SJSA1 (cell line): ENCODE measurements around the gene C6orf132. TPM values are rescaled to one million over a fixed set of nuclear protein-coding genes. Genes with fewer than 3 reads are reported as not detected.
"Not testable (repeated sequence)": the region's sequence is repeated elsewhere in the genome, so short reads cannot be mapped to it uniquely, and the experiment has no call there.

Experiments
- DNase-seq, 2 experiments: peaks; one replicate each; pipeline ENCODE4 v3.0.0-alpha.2; 2015 to 2020; ENCODE audit warnings: low spot score in 2 of 2, low read depth in 1 of 2
- H3K27ac ChIP-seq: fragments of 250-450 bp; sonication (Bioruptor Pico); 2 replicates; pipeline ENCODE4 v1.5.1; 2020; ENCODE audit warnings: mild to moderate bottlenecking, moderate library complexity
- H3K27me3 ChIP-seq: fragments of 250-450 bp; sonication (Bioruptor Pico); replicated peaks from 2 replicates; pipeline ENCODE4 v1.5.1; 2020; ENCODE audit warnings: mild to moderate bottlenecking, moderate library complexity
- H3K36me3 ChIP-seq: fragments of 250-450 bp; sonication (Bioruptor Pico); 2 replicates; pipeline ENCODE4 v1.5.1; 2020; ENCODE audit warnings: mild to moderate bottlenecking
- H3K4me1 ChIP-seq: fragments of 250-450 bp; sonication (Bioruptor Pico); replicated peaks from 2 replicates; pipeline ENCODE4 v1.6.1; 2021; ENCODE audit warnings: mild to moderate bottlenecking
- H3K4me3 ChIP-seq: fragments of 250-450 bp; sonication (Bioruptor Pico); 2 replicates; pipeline ENCODE4 v1.5.1; 2020; ENCODE audit warnings: mild to moderate bottlenecking
- H3K9me3 ChIP-seq: fragments of 250-450 bp; sonication (Bioruptor Pico); replicated peaks from 2 replicates; pipeline ENCODE4 v1.5.1; 2020; ENCODE audit warnings: mild to moderate bottlenecking
- total RNA-seq: library from RNA; depleted of rRNA; stranded (reverse); fragments of >200 nt; shearing (Covaris generic); gene quantifications from 2 replicates; pipeline ENCODE4 v1.2.3, GENCODE V29; 2014

The C6orf132 gene
- total RNA-seq, 1 experiment from 2014 or later: not detected

DNA sequence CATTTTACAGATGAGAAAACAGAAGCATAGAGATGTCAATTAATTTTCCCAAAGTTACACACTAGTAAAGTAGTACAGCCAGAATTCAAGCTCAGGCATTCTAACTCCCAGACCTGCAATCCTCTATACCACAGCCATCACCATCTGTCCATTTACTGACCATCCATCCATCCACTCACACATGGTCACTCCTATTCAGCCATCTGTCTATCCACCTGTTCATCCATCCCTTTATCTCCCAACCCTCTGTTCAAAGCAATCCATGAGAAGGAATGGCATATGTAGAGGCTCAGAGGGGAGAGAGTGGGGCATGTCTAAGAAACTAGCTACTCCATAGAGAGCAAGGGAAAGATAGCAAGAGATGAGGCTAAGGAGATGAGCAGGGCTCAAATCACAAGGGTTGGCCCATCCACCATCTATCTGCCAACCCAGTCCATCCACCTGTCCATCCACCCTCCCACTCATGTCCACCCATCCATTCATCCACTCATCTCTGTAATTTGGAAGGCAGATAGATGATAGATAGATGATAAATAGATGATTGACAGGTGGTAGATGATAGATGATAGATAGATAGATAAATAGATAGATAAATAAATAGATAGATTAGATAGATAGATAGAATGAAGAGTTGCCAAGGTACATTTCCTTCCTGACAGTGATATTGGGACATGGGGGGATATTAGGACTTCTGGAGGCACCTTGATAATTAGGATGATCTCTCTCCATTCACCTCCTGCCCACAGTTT, 12.2 kb upstream of the C6orf132 start:
- DNase-seq: no peak
- Histone ChIP-seq H3K4me1 (no peaks in the 10 kb centered on the region), H3K36me3 (no peaks in the 10 kb centered on the region), H3K27ac (no peak overlapping the region), H3K9me3 (no peaks in the 10 kb centered on the region), H3K4me3 (no peak overlapping the region), H3K27me3 (no peaks in the 10 kb centered on the region)

DNA sequence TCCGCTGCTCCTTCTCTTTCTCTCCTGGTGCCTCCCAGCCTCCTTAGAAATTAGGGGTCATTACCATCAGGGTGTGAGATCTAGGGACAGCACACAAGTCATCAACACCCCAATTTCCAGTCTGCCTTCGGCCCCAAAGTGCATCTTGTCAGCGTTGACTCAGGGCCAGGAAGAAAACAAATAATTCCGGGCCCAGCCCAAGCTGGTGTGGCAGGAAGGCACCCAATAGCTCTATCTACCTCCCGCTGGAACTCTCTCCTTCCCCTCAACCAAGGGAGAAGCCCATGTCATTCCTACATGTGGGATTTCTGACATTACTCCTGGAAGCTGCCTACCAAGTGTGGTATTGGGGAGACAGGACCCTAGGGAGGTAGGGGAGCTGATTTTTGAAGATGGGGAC, 11.5 kb upstream of the C6orf132 start:
- H3K4me3 ChIP-seq: no peak overlapping the region
- H3K36me3 ChIP-seq: no peaks in the 10 kb centered on the region
- no peak overlapping the region for H3K27ac ChIP-seq
- H3K4me1 ChIP-seq: no peaks in the 10 kb centered on the region
- no peak for DNase-seq
- no peaks in the 10 kb centered on the region for H3K27me3 ChIP-seq
- H3K9me3 ChIP-seq: no peaks in the 10 kb centered on the region

DNA sequence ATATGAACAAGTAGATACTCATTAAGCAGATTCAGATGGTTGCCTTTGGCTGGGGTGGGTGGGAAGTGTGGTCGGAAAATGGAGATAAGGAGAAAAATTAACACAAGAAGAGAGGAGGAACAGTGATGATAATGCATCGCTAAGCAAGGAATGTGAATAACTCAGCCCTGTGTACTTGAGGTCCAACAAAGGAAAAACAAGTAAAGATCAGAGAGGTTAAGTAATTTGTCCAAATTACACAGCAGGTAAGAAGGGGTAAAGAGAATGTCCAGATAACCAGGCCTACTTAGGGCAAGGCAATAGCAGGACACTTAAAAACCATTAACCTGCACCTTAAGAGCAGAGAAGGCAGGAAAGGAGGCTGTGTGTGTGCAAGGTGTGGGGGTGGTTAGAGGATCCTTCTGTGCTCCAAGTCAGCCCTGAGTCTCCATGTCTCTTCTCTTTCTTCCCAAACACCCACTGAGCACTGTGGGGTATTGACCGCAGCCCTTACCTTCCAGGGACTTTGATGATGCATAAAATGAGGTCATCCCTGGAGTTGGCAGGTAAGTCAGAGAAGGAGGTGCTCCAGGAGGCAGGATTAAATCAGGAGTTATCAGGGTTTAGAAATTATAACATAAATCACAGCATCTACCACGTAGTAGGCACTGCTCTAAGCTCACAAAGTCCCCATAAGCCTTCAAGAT, 10.3 kb upstream of the C6orf132 start:
- not testable (repeated sequence) for H3K4me1 ChIP-seq, H3K27me3 ChIP-seq, H3K27ac ChIP-seq, H3K36me3 ChIP-seq, H3K9me3 ChIP-seq, DNase-seq, H3K4me3 ChIP-seq

DNA sequence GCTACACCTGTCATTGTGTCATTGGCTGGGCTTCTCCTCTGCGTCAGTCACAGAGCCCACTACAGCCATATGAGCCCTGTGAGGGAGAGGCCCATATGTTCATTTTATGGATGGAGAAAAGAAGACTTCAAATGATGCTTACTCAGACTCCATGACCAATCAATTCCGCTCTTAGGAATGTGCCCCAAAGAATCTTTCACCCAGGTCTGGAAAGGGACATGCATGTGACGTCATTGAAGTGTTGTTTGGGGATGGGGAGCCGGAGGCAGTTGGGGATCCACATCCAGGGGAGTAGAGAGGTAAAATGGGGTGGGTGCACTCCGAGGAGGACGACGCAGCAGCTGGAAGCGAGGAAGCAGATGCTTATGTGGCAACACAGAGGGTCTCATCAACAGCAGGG, 9.6 kb upstream of the C6orf132 start:
- Histone ChIP-seq H3K9me3 (no peaks in the 10 kb centered on the region), H3K4me1 (no peaks in the 10 kb centered on the region), H3K36me3 (no peaks in the 10 kb centered on the region), H3K4me3 (no peak overlapping the region), H3K27ac (no peak overlapping the region), H3K27me3 (no peaks in the 10 kb centered on the region)
- DNase-seq: no peak

DNA sequence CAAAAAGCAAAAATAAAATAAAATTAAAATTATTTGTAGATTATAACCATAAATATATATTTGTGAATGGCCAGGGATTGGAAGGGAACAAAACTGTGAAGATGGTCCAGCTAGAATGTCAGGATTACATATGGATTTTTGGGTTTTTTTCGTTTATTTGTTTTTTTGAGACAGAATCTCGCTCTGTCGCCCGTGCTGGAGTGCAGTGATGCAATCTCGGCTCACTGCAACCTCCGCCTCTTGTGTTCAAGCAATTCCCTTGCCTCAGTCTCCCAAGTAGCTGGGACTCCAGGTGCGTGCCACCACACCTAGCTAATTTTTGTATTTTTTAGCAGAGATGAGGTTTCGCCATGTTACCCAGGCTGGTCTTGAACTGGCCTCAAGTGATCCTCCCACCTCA, 7.8 kb upstream of the C6orf132 start:
- Histone ChIP-seq H3K27me3 (no peaks in the 10 kb centered on the region), H3K27ac (no peak overlapping the region), H3K4me3 (no peak overlapping the region), H3K4me1 (no peaks in the 10 kb centered on the region), H3K9me3 (no peaks in the 10 kb centered on the region), H3K36me3 (no peaks in the 10 kb centered on the region)
- DNase-seq: no peak

DNA sequence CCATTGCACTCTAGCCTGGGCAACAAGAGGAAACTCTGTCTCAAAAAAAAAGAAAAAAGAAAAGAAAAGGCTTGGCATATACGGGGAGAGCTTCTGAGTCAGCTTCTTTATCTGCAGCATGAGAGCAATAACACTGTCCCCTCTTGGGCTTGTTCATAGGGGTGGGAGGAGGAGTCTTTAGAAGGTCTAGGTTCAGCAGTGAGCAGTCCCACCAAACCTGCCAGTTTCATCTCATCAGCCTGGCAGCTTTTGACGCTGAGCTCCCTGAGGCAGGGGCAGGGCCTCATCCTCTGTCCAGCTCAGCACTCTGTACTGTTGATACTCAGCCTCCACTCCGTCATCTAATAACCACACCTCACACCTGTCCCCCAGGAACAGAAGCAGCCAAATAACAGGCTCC, 5.6 kb upstream of the C6orf132 start:
- Histone ChIP-seq H3K36me3 (no peaks in the 10 kb centered on the region), H3K4me1 (no peaks in the 10 kb centered on the region), H3K27me3 (no peaks in the 10 kb centered on the region), H3K9me3 (no peaks in the 10 kb centered on the region), H3K27ac (no peak overlapping the region), H3K4me3 (no peak overlapping the region)
- DNase-seq: no peak

DNA sequence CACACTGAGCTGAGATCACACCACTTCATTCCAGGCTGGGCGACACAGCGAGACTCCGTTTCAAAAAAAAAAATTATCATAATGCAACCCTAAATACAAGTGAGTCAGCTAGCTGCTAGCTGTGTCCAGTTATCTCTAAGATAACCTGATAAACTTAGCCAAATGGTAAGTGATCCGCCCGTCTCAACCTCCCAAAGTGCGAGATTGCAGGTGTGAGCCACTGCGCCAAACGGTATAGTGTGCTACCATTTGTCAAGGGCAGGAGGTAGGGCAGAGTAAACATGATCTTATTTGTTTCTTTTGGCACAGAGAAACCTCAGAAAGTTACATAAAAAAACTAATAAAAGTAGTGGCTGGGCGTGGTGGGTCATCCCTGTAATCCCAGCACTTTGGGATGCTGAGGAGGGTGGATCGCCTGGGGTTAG, 4.7 kb upstream of the C6orf132 start:
- DNase-seq: no peak
- no peaks in the 10 kb centered on the region for H3K27me3 ChIP-seq
- H3K27ac ChIP-seq: no peak overlapping the region
- no peaks in the 10 kb centered on the region for H3K36me3 ChIP-seq
- H3K4me3 ChIP-seq: no peak overlapping the region
- peaks cover 5% of the 10 kb centered on the region for H3K4me1 ChIP-seq
- H3K9me3 ChIP-seq: no peaks in the 10 kb centered on the region

DNA sequence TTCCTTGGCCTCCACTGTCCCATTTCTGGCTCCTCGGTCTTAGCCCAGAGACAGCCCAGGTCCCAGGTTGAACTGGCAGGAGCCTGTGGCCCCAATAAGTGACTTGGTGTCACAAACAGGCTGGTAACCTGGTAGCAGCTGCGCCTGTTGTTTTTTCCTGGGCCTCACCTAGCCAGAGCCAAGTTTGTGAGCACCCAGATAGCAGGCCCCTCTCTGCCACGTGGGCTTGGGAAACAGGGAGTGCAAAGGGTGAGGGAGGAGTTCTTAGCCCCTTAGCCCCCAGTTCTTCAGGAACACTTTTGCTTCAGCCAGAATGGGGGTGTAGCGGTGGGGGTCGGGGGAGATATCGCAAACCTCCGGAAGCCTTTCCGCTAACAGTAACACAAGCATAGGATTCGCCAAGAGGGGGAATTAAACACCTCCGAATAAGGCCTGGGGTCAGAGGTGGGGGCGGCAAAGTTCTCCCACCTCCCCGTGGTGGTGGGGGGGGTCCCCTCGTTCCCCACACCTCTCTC, 760 bp downstream of the C6orf132 start:
- Histone ChIP-seq H3K27ac (no peak overlapping the region), H3K4me3 (no peak overlapping the region), H3K4me1 (peaks cover 17% of the 10 kb centered on the region), H3K27me3 (no peaks in the 10 kb centered on the region), H3K36me3 (no peaks in the 10 kb centered on the region), H3K9me3 (no peaks in the 10 kb centered on the region)
- no peak for DNase-seq

DNA sequence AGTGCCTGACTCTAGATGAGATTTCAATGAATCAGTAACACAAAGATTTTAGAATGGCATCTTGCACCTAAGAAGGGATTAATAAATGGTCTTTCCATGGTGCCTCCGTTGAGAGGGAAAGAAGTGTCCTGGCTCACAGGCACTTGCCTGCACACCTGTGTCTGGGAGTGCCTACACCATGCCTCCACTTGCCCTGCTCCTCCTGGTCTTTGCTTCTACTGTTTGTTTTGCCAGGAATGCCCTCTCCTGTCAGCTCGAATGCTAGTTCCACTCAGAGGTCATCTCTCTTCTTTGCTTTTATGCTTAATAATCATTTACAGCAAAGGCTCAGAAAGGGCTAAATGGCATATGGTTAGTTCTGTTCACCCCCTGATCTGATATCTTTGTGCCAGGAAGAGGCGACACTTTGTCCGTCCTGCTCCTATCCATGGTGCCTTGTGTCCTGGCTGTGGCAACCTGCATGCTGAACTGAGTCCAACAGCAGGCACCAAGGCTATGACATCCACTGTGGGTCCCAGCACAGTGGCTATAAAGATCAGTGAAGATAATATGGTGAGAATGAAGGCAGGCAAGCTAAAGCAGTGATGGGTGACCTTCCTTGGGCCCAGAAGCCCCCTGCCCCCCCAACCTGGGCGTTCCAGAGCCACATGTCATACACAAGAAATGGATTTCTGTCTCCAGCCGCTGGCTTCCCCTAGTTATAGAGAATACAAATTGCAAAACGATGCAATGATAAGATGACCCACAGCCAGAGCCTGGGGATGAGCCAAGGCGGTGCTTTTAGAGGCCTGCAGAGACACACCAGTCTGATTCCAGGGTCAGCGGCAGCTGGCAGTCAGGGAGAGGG, 1.4 kb downstream of the C6orf132 start:
- Histone ChIP-seq H3K9me3 (no peaks in the 10 kb centered on the region), H3K4me3 (no peak overlapping the region), H3K4me1 (peaks cover 20% of the 10 kb centered on the region), H3K36me3 (no peaks in the 10 kb centered on the region), H3K27ac (no peak overlapping the region), H3K27me3 (no peaks in the 10 kb centered on the region)
- no peak for DNase-seq

DNA sequence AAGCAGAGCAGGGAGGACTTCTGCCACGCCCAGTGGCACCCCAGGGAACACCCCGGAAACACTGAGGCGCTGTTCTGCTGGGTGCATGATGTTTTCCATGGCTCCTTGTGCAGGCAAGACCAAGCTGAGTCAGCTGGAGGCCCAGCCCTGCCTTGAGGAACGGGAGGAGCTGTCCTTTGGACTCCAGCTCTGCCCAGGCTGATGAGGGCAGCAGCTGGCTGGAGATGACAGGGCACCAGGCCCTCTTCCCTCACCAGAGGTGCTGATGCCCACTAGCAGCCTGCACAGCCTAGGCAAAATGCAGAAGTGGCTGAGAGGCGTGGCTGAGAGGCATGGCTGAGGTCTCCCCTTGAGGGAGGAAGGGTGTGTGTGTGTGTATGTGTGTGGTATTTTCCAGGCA, 2.4 kb downstream of the C6orf132 start:
- DNase-seq: no peak
- Histone ChIP-seq H3K27me3 (no peaks in the 10 kb centered on the region), H3K36me3 (no peaks in the 10 kb centered on the region), H3K4me3 (no peak overlapping the region), H3K27ac (no peak overlapping the region), H3K4me1 (peaks cover 20% of the 10 kb centered on the region), H3K9me3 (no peaks in the 10 kb centered on the region)

DNA sequence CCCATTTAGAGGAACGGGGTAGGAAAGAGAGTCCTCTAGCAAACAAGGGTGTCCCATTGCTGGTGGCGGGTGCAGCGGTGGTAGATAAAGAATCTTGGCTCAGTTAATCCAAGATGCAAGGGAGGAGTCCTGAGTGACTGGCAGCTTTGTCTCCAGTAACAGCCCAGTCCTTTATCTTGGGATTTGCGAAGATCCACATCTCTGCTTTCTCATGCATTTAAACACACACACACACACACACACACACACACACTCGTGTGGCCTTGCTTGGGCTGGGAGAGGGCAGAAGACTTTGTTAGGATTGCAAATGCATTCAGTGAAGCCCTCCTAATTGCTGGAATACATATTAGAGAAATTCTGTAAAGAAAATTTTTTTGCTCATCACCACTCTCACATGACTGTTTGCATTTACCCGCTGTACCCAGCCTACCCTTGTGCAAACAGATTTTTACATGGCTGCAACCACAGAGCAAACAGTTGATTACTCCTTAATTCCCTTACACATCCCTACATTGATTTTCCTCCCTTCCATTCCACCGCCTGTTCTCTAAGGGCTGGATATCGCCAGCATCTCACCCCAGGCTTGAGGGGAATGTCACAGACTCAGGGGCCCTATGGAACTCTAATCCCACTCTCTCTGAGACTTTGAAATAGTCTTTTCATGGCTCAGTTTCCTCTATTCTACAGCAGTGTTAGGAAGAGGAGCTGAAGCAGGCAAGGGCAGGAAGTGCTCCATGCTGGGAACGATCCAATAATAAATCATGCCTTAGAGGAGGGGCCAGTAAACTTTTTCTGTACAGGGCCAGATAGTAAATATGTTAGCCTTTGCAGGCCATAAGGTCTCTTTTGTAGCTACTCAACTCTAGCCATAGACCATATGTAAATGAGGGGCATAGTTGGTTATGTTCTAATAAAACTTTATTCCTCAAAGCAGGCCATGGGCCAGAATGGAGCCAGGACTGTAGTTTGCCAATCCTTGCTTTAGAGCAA, 3.5 kb downstream of the C6orf132 start:
- Histone ChIP-seq H3K9me3 (no peaks in the 10 kb centered on the region), H3K27me3 (no peaks in the 10 kb centered on the region), H3K4me3 (no peak overlapping the region), H3K4me1 (peaks cover 20% of the 10 kb centered on the region), H3K27ac (no peak overlapping the region), H3K36me3 (no peaks in the 10 kb centered on the region)
- DNase-seq: no peak

DNA sequence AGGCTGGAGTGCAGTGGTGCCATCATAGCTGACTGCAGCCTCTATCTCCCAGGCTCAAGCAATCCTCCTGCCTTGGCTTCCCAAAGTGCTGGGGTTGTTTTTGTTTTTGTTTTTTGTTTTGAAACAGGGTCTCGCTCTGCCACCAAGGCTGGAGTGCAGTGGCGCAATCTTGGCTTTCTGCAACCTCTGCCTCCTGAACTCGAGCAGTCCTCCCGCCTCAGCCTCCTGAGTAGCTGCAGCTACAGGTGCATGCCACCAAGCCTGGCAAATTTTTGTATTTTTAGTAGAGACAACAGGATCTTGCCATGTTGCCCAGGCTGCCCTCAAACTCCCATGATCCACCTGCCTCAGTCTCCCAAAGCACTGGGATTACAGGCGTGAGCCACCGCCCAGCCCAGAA, 4.2 kb downstream of the C6orf132 start:
- H3K27ac ChIP-seq: no peak overlapping the region
- H3K27me3 ChIP-seq: no peaks in the 10 kb centered on the region
- H3K9me3 ChIP-seq: no peaks in the 10 kb centered on the region
- no peak for DNase-seq
- H3K4me1 ChIP-seq: peaks cover 20% of the 10 kb centered on the region
- no peaks in the 10 kb centered on the region for H3K36me3 ChIP-seq
- H3K4me3 ChIP-seq: no peak overlapping the region

DNA sequence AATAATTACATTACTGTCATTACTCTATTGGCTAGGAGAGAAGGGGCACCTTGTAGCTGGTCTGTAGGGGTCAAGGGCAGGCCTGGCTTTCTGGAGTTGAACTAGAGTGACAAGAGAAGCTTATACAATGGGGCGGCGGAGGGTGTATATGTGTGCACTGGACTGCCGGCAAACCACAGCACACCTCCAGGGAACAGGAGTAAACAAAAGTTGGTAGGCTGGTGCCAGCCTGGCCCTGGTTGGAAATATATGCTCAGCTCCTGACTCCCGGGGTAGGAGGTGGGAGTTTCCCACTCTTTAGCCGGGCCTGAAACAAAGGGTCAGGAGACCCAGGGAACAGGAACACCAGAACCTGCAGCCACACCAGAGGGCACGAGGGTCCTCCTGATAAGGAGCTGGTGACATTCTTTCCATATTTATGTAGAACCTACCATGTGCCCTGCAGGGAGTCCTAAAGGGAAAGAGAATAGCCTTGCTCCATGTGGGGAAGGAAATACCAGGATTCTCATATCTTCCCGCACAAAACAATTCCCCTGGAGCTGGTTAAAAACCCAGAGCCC, 5.1 kb downstream of the C6orf132 start:
- Histone ChIP-seq H3K9me3 (no peaks in the 10 kb centered on the region), H3K4me3 (no peak overlapping the region), H3K36me3 (no peaks in the 10 kb centered on the region), H3K4me1 (peaks cover 15% of the 10 kb centered on the region), H3K27me3 (no peaks in the 10 kb centered on the region), H3K27ac (peak overlapping the region; percentile 55)
- no peak for DNase-seq
